Peyer's patch (tissue), 4 donors: ENCODE data around the gene KHK. TPM values are rescaled to one million over a fixed set of nuclear protein-coding genes. Genes with fewer than 3 reads are reported as not detected.

Experiments used
- DNase-seq, 3 donors: peaks; one replicate each; pipeline ENCODE4 v3.0.0-alpha.2; 2017 to 2019
- H3K27ac ChIP-seq, 4 donors: fragments of 200-600 bp; sonication (generic); one replicate each; pipeline ENCODE4 v1.5.1; 2016 to 2019
- H3K27me3 ChIP-seq, 2 donors: fragments of 200-600 bp; sonication (generic); one replicate each; pipeline ENCODE4 v1.5.1; 2019
- H3K36me3 ChIP-seq, 3 donors: fragments of 200-600 bp; sonication (generic); one replicate each; pipeline ENCODE4 v1.5.1; 2016 to 2019
- H3K4me1 ChIP-seq, 4 donors: fragments of 200-600 bp; sonication (generic); one replicate each; pipeline ENCODE4 v1.5.1; 2016 to 2019
- H3K4me3 ChIP-seq, 4 donors: fragments of 200-600 bp; sonication (generic); 1 replicate in 3 of 4; 2 replicates in 1 of 4; pipeline ENCODE4 v1.5.1; 2016 to 2019; ENCODE audit warnings: mild to moderate bottlenecking in 1 of 4
- H3K9me3 ChIP-seq, 4 donors: fragments of 200-600 bp; sonication (generic); one replicate each; pipeline ENCODE4 v1.5.1; 2016 to 2019; ENCODE audit warnings: mild to moderate bottlenecking in 1 of 4
- POLR2A ChIP-seq, 2 donors: fragments of 450-650 bp; IDR thresholded peaks; one replicate each; pipeline ENCODE4 v1.5.1; 2017; ENCODE audit warnings: antibody characterized with exemption in 2 of 2, mild to moderate bottlenecking in 2 of 2, moderate library complexity in 2 of 2
- total RNA-seq, 4 donors: library from RNA; depleted of rRNA; stranded (reverse); fragments of >200 nt; gene quantifications; one replicate each; pipeline ENCODE4 v1.1.0, GENCODE V29; 2016
- TF ChIP-seq, protein P1 (sequence below), 6 experiments: fragments of 450-650 bp in 4 of 6; fragments of 200-600 bp in 2 of 6; sonication (generic) in 1 of 6; IDR thresholded peaks; one replicate each; pipeline ENCODE4 v1.5.1; 2017 to 2019; ENCODE audit warnings: antibody characterized with exemption in 6 of 6, mild to moderate bottlenecking in 3 of 6, moderate library complexity in 1 of 6

Gene KHK
- total RNA-seq, 4 donors from 2014 or later, result 40.4 to 576 (median 435) TPM

DNA sequence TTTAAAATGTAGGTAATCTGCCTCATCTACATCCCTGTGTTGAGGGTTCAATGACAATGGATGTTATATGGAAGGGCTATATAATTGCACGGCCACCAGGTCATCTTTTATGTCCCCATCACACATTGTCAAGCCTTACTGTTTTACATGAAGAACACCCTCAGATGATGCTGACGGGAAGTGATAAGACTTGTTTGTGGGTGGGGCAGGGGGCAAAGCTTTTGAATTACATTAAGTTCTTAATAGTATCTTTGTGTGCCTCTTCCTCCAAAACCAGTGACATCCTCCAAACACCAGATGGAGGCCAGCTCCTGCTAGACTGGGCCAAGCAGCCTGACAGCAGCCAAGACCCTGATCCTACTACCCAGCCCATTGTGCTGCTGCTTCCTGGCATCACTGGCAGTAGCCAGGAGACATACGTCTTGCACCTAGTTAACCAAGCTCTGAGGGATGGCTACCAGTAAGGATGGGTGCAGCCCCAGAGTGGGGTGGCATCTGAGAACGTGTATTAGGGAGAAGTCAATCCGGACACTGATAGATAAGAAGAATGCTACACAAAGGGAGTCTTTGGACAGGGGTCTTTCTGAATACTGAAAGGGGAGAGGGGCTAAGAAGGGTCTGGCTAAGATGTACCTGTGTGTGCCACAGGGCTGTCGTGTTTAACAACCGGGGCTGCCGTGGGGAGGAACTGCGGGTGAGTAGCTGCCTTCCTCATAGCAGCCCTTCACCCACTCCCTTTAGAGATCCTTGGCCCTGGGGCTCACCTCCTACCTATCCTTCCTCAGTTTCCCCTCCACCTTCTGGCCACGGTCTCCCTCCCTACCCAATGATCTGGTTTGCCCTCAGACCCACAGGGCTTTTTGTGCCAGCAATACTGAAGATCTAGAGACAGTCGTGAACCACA lies 42.3 kb downstream of the KHK start:
- Histone ChIP-seq H3K4me1 (peaks cover 0 to 16% (median 7%) of the 10 kb centered on the region in 4 donors), H3K27ac (no peak overlapping the region), H3K27me3 (no peaks in the 10 kb centered on the region), H3K36me3 (peaks cover 0 to 26% (median 0%) of the 10 kb centered on the region in 3 donors), H3K9me3 (no peaks in the 10 kb centered on the region), H3K4me3 (no peak overlapping the region)
- DNase-seq, result no peak
- TF ChIP-seq, protein P1, sequence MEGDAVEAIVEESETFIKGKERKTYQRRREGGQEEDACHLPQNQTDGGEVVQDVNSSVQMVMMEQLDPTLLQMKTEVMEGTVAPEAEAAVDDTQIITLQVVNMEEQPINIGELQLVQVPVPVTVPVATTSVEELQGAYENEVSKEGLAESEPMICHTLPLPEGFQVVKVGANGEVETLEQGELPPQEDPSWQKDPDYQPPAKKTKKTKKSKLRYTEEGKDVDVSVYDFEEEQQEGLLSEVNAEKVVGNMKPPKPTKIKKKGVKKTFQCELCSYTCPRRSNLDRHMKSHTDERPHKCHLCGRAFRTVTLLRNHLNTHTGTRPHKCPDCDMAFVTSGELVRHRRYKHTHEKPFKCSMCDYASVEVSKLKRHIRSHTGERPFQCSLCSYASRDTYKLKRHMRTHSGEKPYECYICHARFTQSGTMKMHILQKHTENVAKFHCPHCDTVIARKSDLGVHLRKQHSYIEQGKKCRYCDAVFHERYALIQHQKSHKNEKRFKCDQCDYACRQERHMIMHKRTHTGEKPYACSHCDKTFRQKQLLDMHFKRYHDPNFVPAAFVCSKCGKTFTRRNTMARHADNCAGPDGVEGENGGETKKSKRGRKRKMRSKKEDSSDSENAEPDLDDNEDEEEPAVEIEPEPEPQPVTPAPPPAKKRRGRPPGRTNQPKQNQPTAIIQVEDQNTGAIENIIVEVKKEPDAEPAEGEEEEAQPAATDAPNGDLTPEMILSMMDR (IDR thresholded peaks at IDR 0.05), result no peak
- TF ChIP-seq POLR2A (IDR thresholded peaks at IDR 0.05), result no peak

DNA sequence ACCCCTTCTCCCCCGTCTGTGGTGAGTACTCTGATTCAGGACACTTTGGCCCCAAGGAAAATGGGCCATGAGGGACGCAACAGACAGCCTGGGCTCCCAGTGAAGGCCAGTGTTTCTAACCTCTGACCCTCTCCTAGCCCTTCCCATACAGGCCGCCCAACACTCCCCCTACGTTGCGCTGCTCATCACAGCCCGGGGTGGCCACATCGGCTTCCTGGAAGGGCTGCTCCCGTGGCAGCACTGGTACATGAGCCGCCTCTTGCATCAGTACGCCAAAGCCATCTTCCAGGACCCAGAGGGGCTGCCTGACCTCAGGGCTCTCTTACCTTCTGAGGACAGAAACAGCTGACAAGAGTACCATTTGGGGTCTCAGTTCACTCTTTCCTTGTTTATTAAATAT lies 43.8 kb downstream of the KHK start:
- Histone ChIP-seq H3K9me3 (no peaks in the 10 kb centered on the region), H3K27ac (no peak overlapping the region), H3K27me3 (no peaks in the 10 kb centered on the region), H3K36me3 (peaks cover 0 to 26% (median 0%) of the 10 kb centered on the region in 3 donors), H3K4me1 (peaks cover 0 to 13% (median 7%) of the 10 kb centered on the region in 4 donors), H3K4me3 (no peak overlapping the region)
- DNase-seq, result no peak
- TF ChIP-seq, protein P1 (IDR thresholded peaks at IDR 0.05), result no peak
- TF ChIP-seq POLR2A (IDR thresholded peaks at IDR 0.05), result no peak

DNA sequence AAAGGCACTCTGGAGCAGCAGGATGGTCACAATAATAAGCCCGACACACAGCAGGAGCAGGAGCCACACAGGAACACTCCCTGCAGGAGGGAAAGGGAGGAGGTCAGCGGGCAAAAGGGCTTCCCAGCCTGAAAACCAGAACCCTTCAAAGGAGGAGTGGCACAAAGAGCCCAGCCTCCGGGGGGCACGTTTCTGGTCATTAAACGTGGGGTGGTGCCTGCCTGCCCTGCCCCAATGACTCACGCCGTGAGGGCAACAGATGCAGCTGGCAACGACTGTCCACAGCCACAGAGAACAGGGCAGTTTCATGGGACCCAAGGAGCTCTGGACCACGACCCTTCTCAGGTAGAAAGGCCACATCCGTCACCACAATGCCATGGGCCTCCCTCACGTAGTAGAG lies 44.9 kb downstream of the KHK start:
- DNase-seq, result no peak
- H3K4me1 ChIP-seq, result peaks cover 0 to 13% (median 7%) of the 10 kb centered on the region in 4 donors
- no peaks in the 10 kb centered on the region for H3K9me3 ChIP-seq
- no peak for TF ChIP-seq POLR2A (IDR thresholded peaks at IDR 0.05)
- TF ChIP-seq, protein P1 (IDR thresholded peaks at IDR 0.05), result no peak
- peaks cover 0 to 26% (median 0%) of the 10 kb centered on the region in 3 donors for H3K36me3 ChIP-seq
- H3K4me3 ChIP-seq, result no peak overlapping the region
- no peak overlapping the region for H3K27ac ChIP-seq
- H3K27me3 ChIP-seq, result no peaks in the 10 kb centered on the region

DNA sequence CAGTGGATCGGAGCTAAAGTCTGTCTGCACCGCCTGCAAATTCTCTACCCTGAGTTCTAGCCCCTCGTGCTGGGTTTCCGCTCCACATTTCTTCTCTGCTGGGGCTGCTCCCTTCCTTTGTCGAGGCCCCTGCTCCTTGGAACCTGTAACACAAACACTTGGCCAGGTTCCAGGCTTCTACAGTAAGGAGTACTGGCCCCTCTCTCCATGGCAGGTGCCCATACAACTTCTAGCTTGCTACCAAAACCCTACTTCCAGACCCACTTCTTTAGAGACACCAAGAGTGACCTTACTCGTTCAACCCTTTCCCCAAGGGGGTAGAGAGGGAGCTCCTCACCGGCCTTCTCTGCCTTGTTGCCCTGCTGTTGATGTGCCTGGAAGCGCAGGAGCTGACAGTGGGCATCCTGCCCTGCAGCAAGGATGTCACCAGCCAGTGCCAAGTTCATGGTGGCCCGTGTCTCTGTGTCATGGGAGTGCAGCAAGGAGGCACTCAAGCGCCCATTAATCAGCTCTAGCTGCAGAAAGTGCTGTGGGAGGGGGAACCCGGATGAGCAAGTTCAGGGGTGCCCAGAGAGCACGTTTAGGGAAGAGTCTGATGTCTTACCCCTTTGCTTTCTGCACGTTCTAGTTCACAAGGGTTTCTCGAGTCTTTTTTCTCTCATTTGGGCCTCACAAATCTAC lies 46.8 kb downstream of the KHK start:
- TF ChIP-seq POLR2A (IDR thresholded peaks at IDR 0.05), result no peak
- TF ChIP-seq, protein P1 (IDR thresholded peaks at IDR 0.05), result no peak
- peak overlapping the region in 3 of 4 donors; percentile 87 to 90 (median 87) for H3K27ac ChIP-seq
- H3K4me3 ChIP-seq, result peak overlapping the region; percentile 81 to 97 (median 90)
- H3K27me3 ChIP-seq, result no peaks in the 10 kb centered on the region
- peaks cover 0 to 26% (median 0%) of the 10 kb centered on the region in 3 donors for H3K36me3 ChIP-seq
- no peaks in the 10 kb centered on the region for H3K9me3 ChIP-seq
- H3K4me1 ChIP-seq, result peaks cover 0 to 13% (median 7%) of the 10 kb centered on the region in 4 donors
- DNase-seq, result no peak

DNA sequence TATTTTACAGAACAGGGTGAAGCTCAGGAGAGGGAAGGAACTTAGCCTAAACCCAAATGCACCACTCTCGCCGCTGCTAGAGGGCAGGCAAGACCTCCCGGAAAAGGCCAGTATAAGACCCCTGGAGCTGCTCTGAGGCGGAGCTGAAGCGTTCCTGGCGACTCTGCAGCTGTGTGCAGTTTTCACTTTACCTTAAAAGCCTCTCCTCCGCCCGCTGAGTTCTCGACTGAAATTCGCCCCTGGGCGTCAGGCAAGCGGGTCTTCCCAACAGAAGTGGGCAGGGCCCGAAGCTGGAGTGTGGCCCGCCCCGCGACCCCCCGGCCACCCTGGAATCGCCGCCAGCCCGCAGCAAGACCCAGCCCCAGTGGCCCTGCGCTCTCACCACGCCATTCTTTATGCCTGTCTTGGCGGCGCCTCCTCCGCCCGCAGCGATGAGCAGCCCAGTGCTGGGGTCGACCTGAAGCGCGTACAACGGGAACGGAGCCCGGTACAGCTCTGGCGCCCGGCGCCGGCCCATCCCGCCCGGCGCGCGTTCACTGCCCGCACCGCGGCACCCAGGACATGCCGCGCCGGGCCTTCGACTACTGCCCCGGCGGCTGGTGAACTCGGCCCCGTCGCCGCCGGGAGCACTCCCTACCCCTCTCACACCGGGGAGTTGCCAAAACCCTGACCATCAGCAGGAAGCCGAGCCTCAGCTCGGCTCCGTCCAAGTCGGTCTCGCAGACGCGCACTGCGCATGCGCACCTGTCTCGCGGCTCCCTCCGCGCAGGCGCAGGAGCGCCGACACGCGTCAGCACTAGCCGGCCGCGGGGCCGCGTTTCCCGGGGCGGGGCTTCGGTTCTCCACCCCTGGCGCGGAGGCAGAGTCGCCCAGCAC lies 47.6 kb downstream of the KHK start, which contains the start of gene PREB:
Gene PREB (minus strand): TSS at position 732 of the 876 bp plus-strand sequence. CDS start 215 bp downstream, at position 517.
- peaks cover 0 to 26% (median 0%) of the 10 kb centered on the region in 3 donors for H3K36me3 ChIP-seq
- peak within 1 kb of the TSS; percentile 86 to 90 (median 87) for H3K27ac ChIP-seq
- H3K4me1 ChIP-seq, result peaks cover 0 to 13% (median 7%) of the 10 kb centered on the region in 4 donors
- no peaks in the 10 kb centered on the region for H3K27me3 ChIP-seq
- peak; percentile 93 to 99 (median 99) for DNase-seq
- H3K4me3 ChIP-seq, result peak within 1 kb of the TSS; percentile 81 to 97 (median 90)
- no peaks in the 10 kb centered on the region for H3K9me3 ChIP-seq
- TF ChIP-seq, protein P1 (IDR thresholded peaks at IDR 0.05), result peak in 1 of 6 experiments; percentile 3
- TF ChIP-seq POLR2A (IDR thresholded peaks at IDR 0.05), result peak; percentile 84 to 90
